CD4-positive, CD25-positive, alpha-beta regulatory T cell (primary cell): ENCODE data around the gene MARVELD3. TPM values are rescaled to one million over a fixed set of nuclear protein-coding genes. Genes with fewer than 3 reads are reported as not detected.

Experiments
- ATAC-seq, 2 donors: fragments of 150-1000 bp; cut with Tn5 transposase; one replicate each; pipeline ENCODE4 v1.10.0; 2021; ENCODE audit warnings: low read depth in 2 of 2, moderate number of reproducible peaks in 2 of 2, moderate library complexity in 1 of 2
- DNase-seq, 3 donors: peaks; one replicate each; pipeline versions ENCODE4 v3.0.0 to v3.0.0-alpha.2; 2012 to 2022; ENCODE audit warnings: mixed read lengths in 1 of 3
- H3K27ac ChIP-seq: one replicate; pipeline ENCODE4 v1.7.0; 2013; ENCODE audit warnings: mild to moderate bottlenecking, low read length; ENCODE audit not compliant: insufficient read depth, poor library complexity, severe bottlenecking
- H3K27me3 ChIP-seq: one replicate; pipeline ENCODE4 v1.7.0; 2013; ENCODE audit warnings: low read length; ENCODE audit not compliant: control insufficient read depth, insufficient read depth
- H3K36me3 ChIP-seq: one replicate; pipeline ENCODE4 v1.7.0; 2013; ENCODE audit warnings: mild to moderate bottlenecking, low read length, moderate library complexity; ENCODE audit not compliant: control insufficient read depth, insufficient read depth
- H3K4me1 ChIP-seq: 2 replicates; pipeline ENCODE4 v1.7.0; 2013; ENCODE audit warnings: mild to moderate bottlenecking, low read length; ENCODE audit not compliant: insufficient read depth, control insufficient read depth, poor library complexity, severe bottlenecking
- H3K4me3 ChIP-seq: one replicate; pipeline ENCODE4 v1.7.0; 2013; ENCODE audit warnings: low read depth, mild to moderate bottlenecking, low read length, moderate library complexity
- H3K9me3 ChIP-seq, 2 experiments: 1 replicate in 1 of 2; 2 replicates in 1 of 2; pipeline ENCODE4 v1.7.0; 2013; ENCODE audit warnings: low read length in 2 of 2, mild to moderate bottlenecking in 1 of 2, moderate library complexity in 1 of 2; ENCODE audit not compliant: control insufficient read depth in 2 of 2
- H3K27ac Mint-ChIP-seq, 3 donors: one replicate each; pipeline ENCODE4 v1.8.0; 2020 to 2022; ENCODE audit warnings: mild to moderate bottlenecking in 3 of 3, mixed read lengths in 3 of 3, moderate library complexity in 2 of 3
- H3K27me3 Mint-ChIP-seq: one replicate; pipeline ENCODE4 v1.8.0; 2022; ENCODE audit warnings: mild to moderate bottlenecking, mixed read lengths
- H3K36me3 Mint-ChIP-seq: one replicate; pipeline ENCODE4 v1.8.0; 2020; ENCODE audit warnings: mixed read lengths
- H3K4me1 Mint-ChIP-seq, 4 donors: one replicate each; pipeline ENCODE4 v1.8.0; 2020 to 2022; ENCODE audit warnings: mixed read lengths in 4 of 4, mild to moderate bottlenecking in 1 of 4
- H3K4me3 Mint-ChIP-seq, 4 donors: one replicate each; pipeline ENCODE4 v1.8.0; 2020 to 2022; ENCODE audit warnings: mild to moderate bottlenecking in 4 of 4, mixed read lengths in 4 of 4, moderate library complexity in 3 of 4
- H3K9me3 Mint-ChIP-seq, 7 donors: one replicate each; pipeline ENCODE4 v1.8.0; 2020 to 2022; ENCODE audit warnings: mixed read lengths in 7 of 7, mild to moderate bottlenecking in 3 of 7, moderate library complexity in 2 of 7
- polyA plus RNA-seq, 4 donors: library from polyadenylated mRNA; unstranded; fragments of 300-500 nt; fragmentation: Illumina TruSeq; gene quantifications; one replicate each; pipeline ENCODE4 v1.2.3, GENCODE V29; 2021
- total RNA-seq: library from RNA; stranded (reverse); gene quantifications from one replicate; pipeline ENCODE4 v1.2.3, GENCODE V29; 2022

MARVELD3 gene
- total and polyA plus RNA-seq, 5 donors from 2014 or later = not detected

DNA sequence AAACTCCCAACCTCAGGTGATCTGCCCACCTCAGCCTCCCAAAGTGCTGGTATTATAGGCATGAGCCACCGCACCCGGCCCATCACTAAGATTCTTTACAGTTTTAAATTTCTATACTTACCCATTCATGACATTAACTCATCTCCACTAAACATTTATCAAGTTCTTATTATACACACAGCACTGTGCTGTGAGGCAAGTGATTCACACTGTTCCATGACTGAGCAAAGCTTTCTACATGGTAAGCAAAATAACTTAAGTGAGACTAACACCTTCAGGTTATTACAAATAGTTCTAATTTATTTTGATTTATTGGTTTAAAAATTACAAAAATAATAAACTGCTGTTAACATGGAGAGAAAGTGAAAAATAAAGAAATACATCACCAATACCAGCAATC, 33.5 kb downstream of the MARVELD3 start:
- Mint-ChIP-seq H3K4me3 (no peak overlapping the region), H3K36me3 (peaks cover 31% of the 10 kb centered on the region), H3K27ac (peak overlapping the region in 1 of 3 donors; percentile 38), H3K4me1 (no peaks in the 10 kb centered on the region), H3K27me3 (no peaks in the 10 kb centered on the region), H3K9me3 (no peaks in the 10 kb centered on the region)
- DNase-seq = no peak
- H3K36me3 ChIP-seq = peaks cover 41% of the 10 kb centered on the region
- H3K27me3 ChIP-seq = no peaks in the 10 kb centered on the region
- no peak overlapping the region for H3K27ac ChIP-seq
- H3K9me3 ChIP-seq = no peaks in the 10 kb centered on the region
- no peaks in the 10 kb centered on the region for H3K4me1 ChIP-seq
- no peak overlapping the region for H3K4me3 ChIP-seq
- no peak for ATAC-seq

DNA sequence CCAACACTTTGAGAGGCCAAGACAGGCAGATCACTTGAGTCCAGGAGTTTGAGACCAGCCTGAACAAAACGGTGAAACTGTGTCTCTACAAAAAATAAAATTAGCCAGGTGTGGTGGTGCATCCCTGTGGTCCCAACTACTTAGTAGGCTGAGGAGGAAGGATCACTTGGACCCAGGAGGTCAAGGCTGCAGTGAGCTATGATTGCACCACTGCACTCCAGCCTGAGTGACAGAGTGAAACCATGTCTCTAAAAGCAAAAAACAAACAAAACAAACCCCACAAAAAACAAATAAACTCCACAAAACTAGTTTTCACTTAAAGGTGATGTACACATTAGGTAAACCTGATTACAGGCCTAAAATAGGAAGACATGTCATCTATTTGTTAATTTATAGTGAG, 40.3 kb downstream of the MARVELD3 start:
- peaks cover 45% of the 10 kb centered on the region for H3K36me3 Mint-ChIP-seq
- H3K4me3 Mint-ChIP-seq = no peak overlapping the region
- no peaks in the 10 kb centered on the region for H3K9me3 Mint-ChIP-seq
- H3K27me3 Mint-ChIP-seq = no peaks in the 10 kb centered on the region
- no peak for DNase-seq
- ATAC-seq = no peak
- Histone ChIP-seq H3K4me3 (no peak overlapping the region), H3K9me3 (no peaks in the 10 kb centered on the region), H3K4me1 (no peaks in the 10 kb centered on the region), H3K27ac (no peak overlapping the region), H3K36me3 (peaks cover 46% of the 10 kb centered on the region), H3K27me3 (no peaks in the 10 kb centered on the region)
- no peaks in the 10 kb centered on the region for H3K4me1 Mint-ChIP-seq
- H3K27ac Mint-ChIP-seq = no peak overlapping the region

DNA sequence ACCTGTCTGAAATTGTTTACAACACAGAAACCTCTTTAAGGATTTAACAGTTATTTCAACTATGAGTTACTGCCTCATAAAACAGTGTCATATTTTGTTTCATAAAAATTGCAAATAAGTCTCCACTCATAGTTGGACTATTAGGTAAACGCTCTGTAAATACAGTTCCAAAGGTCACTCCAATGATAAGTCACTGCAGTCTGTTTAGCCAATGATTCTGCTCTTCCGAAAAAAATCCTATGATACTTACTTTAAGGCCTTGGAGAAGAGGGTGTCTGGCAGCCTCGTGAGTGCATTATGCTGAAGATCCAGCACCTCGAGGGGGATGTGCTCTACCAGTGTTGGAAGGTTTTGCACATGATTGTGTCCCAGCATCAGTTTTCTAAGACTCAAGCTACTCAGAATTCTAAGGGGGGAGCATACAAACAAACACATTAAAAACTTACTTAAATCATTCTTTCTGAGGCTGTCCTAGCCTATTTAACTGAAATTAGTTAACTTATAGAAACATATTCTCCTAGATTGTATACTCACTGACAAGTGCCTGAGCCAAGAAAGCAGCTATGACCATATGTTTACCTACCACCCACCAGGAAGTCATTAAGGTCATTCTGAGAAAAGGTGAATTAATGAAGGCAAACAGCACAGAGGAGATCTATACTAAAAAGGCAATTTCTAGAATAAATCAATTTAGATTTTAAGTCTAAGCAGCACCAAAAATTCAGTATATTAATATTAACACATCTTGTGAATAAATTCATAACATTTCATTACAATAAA, 41.1 kb downstream of the MARVELD3 start:
- H3K27me3 Mint-ChIP-seq = no peaks in the 10 kb centered on the region
- peaks cover 49% of the 10 kb centered on the region for H3K36me3 Mint-ChIP-seq
- no peak for ATAC-seq
- H3K27ac ChIP-seq = no peak overlapping the region
- no peaks in the 10 kb centered on the region for H3K9me3 Mint-ChIP-seq
- DNase-seq = peak in 1 of 3 donors; percentile 19
- H3K4me3 Mint-ChIP-seq = no peak overlapping the region
- H3K4me1 Mint-ChIP-seq = no peaks in the 10 kb centered on the region
- no peaks in the 10 kb centered on the region for H3K4me1 ChIP-seq
- no peaks in the 10 kb centered on the region for H3K9me3 ChIP-seq
- H3K27me3 ChIP-seq = no peaks in the 10 kb centered on the region
- no peak overlapping the region for H3K4me3 ChIP-seq
- peaks cover 43% of the 10 kb centered on the region for H3K36me3 ChIP-seq
- H3K27ac Mint-ChIP-seq = peak overlapping the region in 1 of 3 donors; percentile 43

DNA sequence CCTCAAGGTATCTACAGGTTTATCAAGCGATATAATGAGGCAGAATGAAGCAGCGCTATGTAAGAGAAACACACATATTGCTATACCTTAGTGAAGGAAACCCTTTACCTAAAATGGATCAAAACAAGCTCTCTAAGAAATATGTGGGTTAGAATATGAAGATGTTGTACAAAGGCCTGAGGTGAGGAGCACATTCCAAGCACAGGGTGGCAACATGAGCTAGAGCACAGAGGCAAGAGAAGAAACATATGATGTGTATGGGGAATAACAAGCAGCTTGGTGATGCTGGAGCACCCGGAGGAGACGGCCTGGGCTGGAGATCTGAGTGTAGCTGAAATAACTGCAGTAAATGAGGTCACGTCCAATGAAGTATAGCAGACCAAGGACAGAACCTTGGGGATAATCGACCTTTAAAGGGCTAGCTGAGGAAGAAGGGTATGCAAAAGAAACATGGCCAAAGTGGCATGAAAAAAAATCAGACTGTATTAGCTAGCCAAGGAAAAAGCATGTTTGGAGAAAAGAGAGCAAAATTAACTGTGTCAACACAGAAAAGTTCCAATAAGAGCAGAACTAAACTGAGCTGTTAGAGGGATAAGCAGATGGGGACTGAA, 44.0 kb downstream of the MARVELD3 start:
- Histone ChIP-seq H3K36me3 (peaks cover 34% of the 10 kb centered on the region), H3K9me3 (no peaks in the 10 kb centered on the region), H3K27me3 (no peaks in the 10 kb centered on the region), H3K27ac (no peak overlapping the region), H3K4me3 (no peak overlapping the region), H3K4me1 (no peaks in the 10 kb centered on the region)
- Mint-ChIP-seq H3K36me3 (peaks cover 58% of the 10 kb centered on the region), H3K9me3 (no peaks in the 10 kb centered on the region), H3K27me3 (no peaks in the 10 kb centered on the region), H3K4me1 (no peaks in the 10 kb centered on the region), H3K27ac (peak overlapping the region in 1 of 3 donors; percentile 2), H3K4me3 (no peak overlapping the region)
- no peak for ATAC-seq
- DNase-seq = no peak

DNA sequence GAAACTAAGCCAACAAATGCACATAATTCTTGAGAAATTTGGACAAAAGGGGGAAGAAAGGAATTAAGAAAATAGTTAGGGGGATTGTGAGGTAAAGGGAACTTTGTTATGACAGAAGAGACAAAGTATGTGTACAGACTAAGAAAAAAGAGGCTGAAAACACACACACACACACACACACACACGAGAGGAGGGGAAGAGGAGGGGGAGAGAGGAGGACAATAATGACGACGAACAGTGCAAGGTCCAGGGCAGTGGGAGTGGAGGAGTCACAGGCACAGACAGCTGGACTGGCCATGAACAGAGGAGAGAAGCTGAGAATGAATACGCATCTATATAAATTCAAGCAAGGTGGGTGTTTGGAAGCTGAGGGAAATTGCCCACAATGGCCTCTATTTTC, 44.6 kb downstream of the MARVELD3 start:
- H3K27me3 Mint-ChIP-seq = no peaks in the 10 kb centered on the region
- ATAC-seq = no peak
- H3K4me3 Mint-ChIP-seq = no peak overlapping the region
- Histone ChIP-seq H3K4me3 (no peak overlapping the region), H3K36me3 (peaks cover 39% of the 10 kb centered on the region), H3K9me3 (no peaks in the 10 kb centered on the region), H3K4me1 (no peaks in the 10 kb centered on the region), H3K27me3 (no peaks in the 10 kb centered on the region), H3K27ac (no peak overlapping the region)
- no peaks in the 10 kb centered on the region for H3K4me1 Mint-ChIP-seq
- DNase-seq = no peak
- peaks cover 61% of the 10 kb centered on the region for H3K36me3 Mint-ChIP-seq
- no peak overlapping the region for H3K27ac Mint-ChIP-seq
- no peaks in the 10 kb centered on the region for H3K9me3 Mint-ChIP-seq

DNA sequence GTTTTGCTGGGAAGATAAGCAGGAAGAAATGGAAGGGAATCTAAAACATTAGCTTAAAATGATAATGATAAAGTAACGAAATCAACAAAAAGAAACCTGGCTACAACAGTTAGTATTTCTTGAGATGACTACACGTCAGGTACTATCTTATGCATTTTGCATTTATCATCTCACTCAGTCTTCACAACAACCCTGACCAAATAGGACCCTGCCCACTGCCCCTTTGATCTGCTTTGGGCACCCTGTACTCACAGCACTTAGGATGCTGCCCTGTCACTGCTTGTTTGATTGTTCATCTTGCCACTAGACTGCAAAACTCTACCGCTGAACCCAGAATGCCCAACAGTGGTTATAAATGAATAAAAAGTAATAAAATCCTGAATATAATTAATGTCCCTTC, 45.2 kb downstream of the MARVELD3 start:
- no peak overlapping the region for H3K4me3 ChIP-seq
- H3K27me3 ChIP-seq = no peaks in the 10 kb centered on the region
- ATAC-seq (no peak), DNase-seq (no peak)
- H3K4me1 ChIP-seq = no peaks in the 10 kb centered on the region
- Mint-ChIP-seq H3K27me3 (no peaks in the 10 kb centered on the region), H3K36me3 (peaks cover 64% of the 10 kb centered on the region), H3K9me3 (no peaks in the 10 kb centered on the region), H3K4me1 (no peaks in the 10 kb centered on the region), H3K4me3 (no peak overlapping the region), H3K27ac (no peak overlapping the region)
- no peak overlapping the region for H3K27ac ChIP-seq
- H3K9me3 ChIP-seq = no peaks in the 10 kb centered on the region
- H3K36me3 ChIP-seq = peaks cover 44% of the 10 kb centered on the region

DNA sequence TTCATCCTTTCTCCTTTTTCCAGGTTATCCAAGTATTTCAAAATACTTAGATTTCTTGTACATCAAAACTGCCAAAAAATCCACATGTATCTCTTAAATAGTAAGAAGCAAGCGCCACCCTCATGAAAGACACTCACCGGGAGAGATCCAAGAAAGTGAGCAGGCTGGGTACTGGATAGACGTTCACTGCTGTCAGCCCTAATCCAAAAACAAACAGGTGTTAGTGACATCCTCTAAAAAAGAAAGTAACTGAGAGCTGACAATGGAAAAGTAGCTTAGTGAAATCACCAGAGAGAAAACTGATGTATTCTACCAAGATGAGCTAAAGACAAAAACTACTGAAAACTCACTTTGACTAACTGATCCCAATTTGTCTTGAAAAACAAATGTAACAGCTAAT, 46.1 kb downstream of the MARVELD3 start:
- no peak for ATAC-seq

More for the DNA sequence above, 46.1 kb downstream of the MARVELD3 start:
- peaks cover 38% of the 10 kb centered on the region for H3K36me3 ChIP-seq
- Mint-ChIP-seq H3K27ac (no peak overlapping the region), H3K9me3 (no peaks in the 10 kb centered on the region), H3K27me3 (no peaks in the 10 kb centered on the region), H3K36me3 (peaks cover 59% of the 10 kb centered on the region), H3K4me3 (no peak overlapping the region), H3K4me1 (no peaks in the 10 kb centered on the region)
- no peak overlapping the region for H3K27ac ChIP-seq
- no peaks in the 10 kb centered on the region for H3K27me3 ChIP-seq
- no peak for DNase-seq
- no peaks in the 10 kb centered on the region for H3K9me3 ChIP-seq
- H3K4me1 ChIP-seq = no peaks in the 10 kb centered on the region
- H3K4me3 ChIP-seq = no peak overlapping the region
